Activated CD8-positive, alpha-beta T cell treated with anti-CD3 and anti-CD28 coated beads for 36 hours (primary cell): ENCODE results near the gene LOXL4. TPM values are rescaled to one million over a fixed set of nuclear protein-coding genes. Genes with fewer than 3 reads are reported as not detected.

Experiments
- ATAC-seq: fragments of 200-7000 bp; cut with Tn5 transposase; one replicate; pipeline ENCODE4 v1.10.0; 2021; ENCODE audit warnings: mild to moderate bottlenecking, moderate library complexity
- CTCF ChIA-PET: fragments of 350-600 bp; sonication (Branson Sonifier 250); formaldehyde crosslinking; loops from one replicate; lab custom pipeline; 2021; ENCODE audit warnings: antibody characterized with exemption; lab: Charles Lee
- POLR2A ChIA-PET: fragments of 350-600 bp; sonication (Branson Sonifier 250); formaldehyde crosslinking; loops from one replicate; lab custom pipeline; 2021; ENCODE audit warnings: antibody characterized with exemption; lab: Charles Lee
- DNase-seq: peaks from one replicate; pipeline ENCODE4 v3.0.0-alpha.2; 2020
- H3K27ac Mint-ChIP-seq: one replicate; pipeline ENCODE4 v1.8.0; 2021; ENCODE audit warnings: mild to moderate bottlenecking, mixed read lengths
- H3K27me3 Mint-ChIP-seq: one replicate; pipeline ENCODE4 v1.8.0; 2021; ENCODE audit warnings: mixed read lengths
- H3K36me3 Mint-ChIP-seq: one replicate; pipeline ENCODE4 v1.8.0; 2021; ENCODE audit warnings: low read depth, mixed read lengths
- H3K4me1 Mint-ChIP-seq: one replicate; pipeline ENCODE4 v1.8.0; 2021; ENCODE audit warnings: low read depth, mixed read lengths
- H3K4me3 Mint-ChIP-seq: one replicate; pipeline ENCODE4 v1.8.0; 2021; ENCODE audit warnings: mild to moderate bottlenecking, moderate library complexity, mixed read lengths
- H3K9me3 Mint-ChIP-seq: one replicate; pipeline ENCODE4 v1.8.0; 2021; ENCODE audit warnings: mixed read lengths
- intact Hi-C: fragments of 100-400 bp; cut with micrococcal nuclease; formaldehyde crosslinking; loops from one replicate; pipeline ENCODE4 v1.10.0; 2022
- total RNA-seq, 2 experiments: library from RNA; stranded (reverse); gene quantifications; one replicate each; pipeline ENCODE4 v1.2.3, GENCODE V29; 2021
- TF ChIP-seq, protein P1 (sequence below): fragments of 200-600 bp; IDR thresholded peaks from one replicate; pipeline ENCODE4 v1.8.0; 2022; ENCODE audit warnings: antibody characterized with exemption, mild to moderate bottlenecking

LOXL4 gene
- total RNA-seq, 2 experiments from 2014 or later: not detected

DNA sequence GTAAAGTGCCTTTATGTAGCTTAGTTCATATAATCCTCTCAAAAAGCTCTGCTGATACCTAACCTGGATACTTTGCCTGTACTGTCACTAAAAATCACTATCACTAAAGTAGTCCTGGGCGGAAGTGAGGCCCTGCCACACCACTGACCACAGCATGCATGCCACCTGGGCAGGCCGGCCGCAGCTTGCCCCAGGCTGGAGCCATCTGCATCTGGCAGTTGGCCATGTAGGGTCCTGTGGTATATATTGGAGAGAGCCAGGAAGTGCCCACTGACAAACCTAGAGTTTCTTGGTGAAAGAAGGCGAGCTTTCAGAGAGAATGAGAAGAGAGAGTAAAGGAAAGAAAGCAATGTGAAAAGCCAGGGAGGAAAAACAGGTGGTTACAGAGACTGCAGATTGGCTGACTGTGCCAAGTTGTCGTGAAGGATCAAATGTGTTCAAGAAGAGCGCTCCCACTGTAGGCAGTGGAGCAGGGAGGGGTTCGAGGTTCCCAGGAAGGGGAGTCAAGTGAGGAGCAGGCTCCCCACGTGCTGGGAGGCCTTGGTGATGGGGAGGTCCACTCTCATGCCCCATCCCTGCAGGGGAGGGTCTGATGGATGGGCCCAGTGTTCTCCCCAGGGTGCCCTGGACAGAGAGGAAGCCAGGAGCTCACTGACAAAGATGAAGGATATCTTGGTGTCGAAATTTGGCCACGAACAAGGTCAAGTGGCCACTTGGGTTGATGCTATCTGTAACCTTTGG lies 13.6 kb downstream of the LOXL4 start:
- no peak overlapping the region for H3K27ac Mint-ChIP-seq

DNA sequence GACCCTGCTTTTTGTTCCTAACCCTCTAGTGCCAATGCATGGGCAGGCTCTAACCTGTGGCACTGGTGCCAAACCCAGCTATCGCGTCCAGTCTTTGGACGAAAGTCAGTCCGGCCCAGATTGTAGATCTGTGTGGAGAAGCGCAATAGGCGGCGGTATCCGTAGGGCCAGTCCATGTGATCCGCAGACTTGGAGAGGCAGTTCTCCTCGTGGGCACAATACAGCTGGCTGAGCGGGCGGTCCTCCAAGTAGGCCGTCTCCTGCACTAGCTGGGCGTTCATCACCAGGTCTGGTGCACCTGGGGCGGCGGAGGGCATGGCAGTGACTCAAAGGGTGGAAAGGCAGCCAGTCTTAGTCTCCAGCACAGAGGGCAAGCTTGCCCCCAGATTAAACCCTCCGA lies 14.5 kb downstream of the LOXL4 start:
- no peaks in the 10 kb centered on the region for H3K27me3 Mint-ChIP-seq
- ChIA-PET CTCF (interaction anchor here (1.3 kb wide), 1 partner anchor 9 kb away, joined by 4 read pairs; no protein-coding TSS in a partner anchor), POLR2A (no interaction called here)
- intact Hi-C loops: no loop called here
- TF ChIP-seq, protein P1, sequence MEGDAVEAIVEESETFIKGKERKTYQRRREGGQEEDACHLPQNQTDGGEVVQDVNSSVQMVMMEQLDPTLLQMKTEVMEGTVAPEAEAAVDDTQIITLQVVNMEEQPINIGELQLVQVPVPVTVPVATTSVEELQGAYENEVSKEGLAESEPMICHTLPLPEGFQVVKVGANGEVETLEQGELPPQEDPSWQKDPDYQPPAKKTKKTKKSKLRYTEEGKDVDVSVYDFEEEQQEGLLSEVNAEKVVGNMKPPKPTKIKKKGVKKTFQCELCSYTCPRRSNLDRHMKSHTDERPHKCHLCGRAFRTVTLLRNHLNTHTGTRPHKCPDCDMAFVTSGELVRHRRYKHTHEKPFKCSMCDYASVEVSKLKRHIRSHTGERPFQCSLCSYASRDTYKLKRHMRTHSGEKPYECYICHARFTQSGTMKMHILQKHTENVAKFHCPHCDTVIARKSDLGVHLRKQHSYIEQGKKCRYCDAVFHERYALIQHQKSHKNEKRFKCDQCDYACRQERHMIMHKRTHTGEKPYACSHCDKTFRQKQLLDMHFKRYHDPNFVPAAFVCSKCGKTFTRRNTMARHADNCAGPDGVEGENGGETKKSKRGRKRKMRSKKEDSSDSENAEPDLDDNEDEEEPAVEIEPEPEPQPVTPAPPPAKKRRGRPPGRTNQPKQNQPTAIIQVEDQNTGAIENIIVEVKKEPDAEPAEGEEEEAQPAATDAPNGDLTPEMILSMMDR: no peak
- no peak overlapping the region for H3K27ac Mint-ChIP-seq
- no peak for ATAC-seq
- no peak for DNase-seq
- no peaks in the 10 kb centered on the region for H3K4me1 Mint-ChIP-seq
- peaks cover 4% of the 10 kb centered on the region for H3K36me3 Mint-ChIP-seq
- no peaks in the 10 kb centered on the region for H3K9me3 Mint-ChIP-seq
- no peak overlapping the region for H3K4me3 Mint-ChIP-seq

More for the DNA sequence above, 13.6 kb downstream of the LOXL4 start:
- Mint-ChIP-seq H3K36me3 (peaks cover 4% of the 10 kb centered on the region), H3K27me3 (no peaks in the 10 kb centered on the region), H3K4me3 (no peak overlapping the region), H3K4me1 (no peaks in the 10 kb centered on the region), H3K9me3 (no peaks in the 10 kb centered on the region)
- POLR2A ChIA-PET: no interaction called here
- DNase-seq (no peak), ATAC-seq (no peak)
- TF ChIP-seq, protein P1: no peak
- intact Hi-C loops: no loop called here
- CTCF ChIA-PET: interaction anchor here (0.8 to 1.3 kb wide), 2 partner anchors 8 to 19 kb away, joined by 3 to 4 read pairs; no protein-coding TSS in a partner anchor

DNA sequence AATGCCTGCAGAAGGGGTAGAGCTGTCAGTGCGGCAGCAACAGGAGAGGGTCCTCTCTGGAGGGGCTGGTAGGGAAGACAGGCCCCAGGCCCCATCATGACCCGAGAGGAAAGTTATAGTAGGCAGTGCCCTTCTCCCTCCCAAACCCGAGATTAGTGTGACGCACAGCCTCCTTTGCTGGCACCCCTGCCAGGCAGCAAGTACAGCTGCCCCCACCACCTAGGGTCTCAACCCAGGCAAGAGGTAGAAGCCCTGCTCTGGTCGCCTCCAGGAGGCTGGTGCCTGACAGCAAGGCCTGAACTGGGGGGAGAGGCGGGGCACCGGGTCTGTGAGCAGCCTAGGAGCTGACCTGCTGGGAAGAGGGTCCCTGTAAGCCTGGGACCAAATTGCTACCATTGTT lies 15.5 kb downstream of the LOXL4 start:
- Mint-ChIP-seq H3K36me3 (peaks cover 7% of the 10 kb centered on the region), H3K27ac (no peak overlapping the region), H3K9me3 (no peaks in the 10 kb centered on the region)

DNA sequence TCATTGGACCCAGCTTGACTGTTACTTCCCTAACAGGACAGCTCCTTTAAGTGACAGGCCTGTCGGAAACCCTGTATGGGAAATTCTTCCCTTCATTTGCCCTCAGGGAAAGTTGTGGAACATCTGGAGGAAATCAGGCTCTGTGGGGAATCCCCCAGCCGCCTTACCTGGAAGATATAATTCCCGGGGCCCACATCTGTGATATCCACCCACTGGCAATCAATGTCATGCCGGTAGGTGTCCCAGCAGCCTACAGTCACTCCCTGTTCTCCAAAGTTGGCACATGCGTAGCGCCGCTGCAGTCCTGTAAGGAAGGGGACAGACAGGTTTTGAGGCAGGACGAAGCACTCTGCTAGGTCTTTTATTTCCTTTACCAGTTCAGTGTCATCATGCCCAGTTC lies 16.6 kb downstream of the LOXL4 start:
- ChIA-PET CTCF (no interaction called here), POLR2A (no interaction called here)
- H3K9me3 Mint-ChIP-seq: no peaks in the 10 kb centered on the region
- TF ChIP-seq, protein P1: no peak
- intact Hi-C loops: no loop called here
- no peaks in the 10 kb centered on the region for H3K27me3 Mint-ChIP-seq
- H3K4me3 Mint-ChIP-seq: no peak overlapping the region
- peaks cover 8% of the 10 kb centered on the region for H3K36me3 Mint-ChIP-seq
- no peak overlapping the region for H3K27ac Mint-ChIP-seq
- ATAC-seq (no peak), DNase-seq (no peak)
- no peaks in the 10 kb centered on the region for H3K4me1 Mint-ChIP-seq

More for the DNA sequence above, 15.5 kb downstream of the LOXL4 start:
- CTCF ChIA-PET: no interaction called here
- H3K4me3 Mint-ChIP-seq: no peak overlapping the region
- ATAC-seq (no peak), DNase-seq (no peak)
- TF ChIP-seq, protein P1: no peak
- POLR2A ChIA-PET: no interaction called here
- H3K27me3 Mint-ChIP-seq: no peaks in the 10 kb centered on the region
- no peaks in the 10 kb centered on the region for H3K4me1 Mint-ChIP-seq
- intact Hi-C loops: no loop called here

DNA sequence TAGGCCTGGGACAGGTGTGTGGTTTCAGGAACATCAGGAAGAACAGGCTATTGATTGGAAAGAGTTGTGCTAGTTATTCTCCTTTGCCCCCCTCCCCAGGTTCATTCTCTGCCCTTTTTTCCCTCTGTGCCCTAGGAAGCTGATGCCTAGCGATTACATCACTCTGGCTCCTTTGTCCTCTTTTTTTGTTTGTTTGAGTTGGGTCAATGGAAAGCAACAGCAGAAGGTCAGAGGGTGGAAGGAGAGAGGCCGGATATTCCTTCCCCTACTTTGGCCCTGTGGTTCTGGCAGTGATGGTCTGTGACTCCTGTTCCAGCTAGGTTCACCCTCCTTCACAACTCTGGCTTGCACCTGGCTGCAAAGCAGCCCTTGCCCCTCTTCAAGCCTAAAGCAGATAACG lies 18.9 kb downstream of the LOXL4 start:
- Mint-ChIP-seq H3K4me3 (no peak overlapping the region), H3K36me3 (peaks cover 17% of the 10 kb centered on the region), H3K4me1 (peaks cover 1% of the 10 kb centered on the region), H3K27me3 (no peaks in the 10 kb centered on the region), H3K27ac (no peak overlapping the region), H3K9me3 (no peaks in the 10 kb centered on the region)
- ChIA-PET CTCF (no interaction called here), POLR2A (no interaction called here)
- TF ChIP-seq, protein P1: no peak
- ATAC-seq (no peak), DNase-seq (no peak)
- intact Hi-C loops: no loop called here
